Right lobe of liver (tissue), 6 donors: Measurements from ENCODE around the gene FILIP1. TPM values are rescaled to one million over a fixed set of nuclear protein-coding genes. Genes with fewer than 3 reads are reported as not detected.

Source experiments
- ATAC-seq, 4 donors: fragments of 200-7000 bp; cut with Tn5 transposase; one replicate each; pipeline ENCODE4 v1.9.1; 2020; ENCODE audit warnings: mild to moderate bottlenecking in 4 of 4, moderate library complexity in 4 of 4
- DNase-seq, 3 donors: peaks; one replicate each; pipeline ENCODE4 v3.0.0-alpha.2; 2020
- H3K27ac ChIP-seq, 3 donors: fragments of 200-600 bp; one replicate each; pipeline ENCODE4 v1.8.0; 2022
- H3K27me3 ChIP-seq, 2 donors: fragments of 200-600 bp; one replicate each; pipeline ENCODE4 v1.8.0; 2022
- H3K36me3 ChIP-seq, 4 donors: fragments of 200-600 bp; sonication (generic) in 1 of 4; one replicate each; pipeline versions ENCODE4 v1.5.1 to v1.8.0; 2017 to 2022; ENCODE audit warnings: control low read depth in 1 of 4
- H3K4me1 ChIP-seq, 4 donors: fragments of 200-600 bp; sonication (generic) in 1 of 4; one replicate each; pipeline versions ENCODE4 v1.5.1 to v1.8.0; 2017 to 2022; ENCODE audit warnings: control low read depth in 1 of 4
- H3K4me3 ChIP-seq, 3 donors: fragments of 200-600 bp; one replicate each; pipeline ENCODE4 v1.8.0; 2022
- H3K9me3 ChIP-seq, 4 donors: fragments of 200-600 bp; sonication (generic) in 1 of 4; one replicate each; pipeline versions ENCODE4 v1.5.1 to v1.8.0; 2017 to 2022; ENCODE audit warnings: control low read depth in 1 of 4
- CTCF ChIP-seq, 4 donors: fragments of 200-600 bp in 3 of 4; fragments of 450-650 bp in 1 of 4; IDR thresholded peaks; one replicate each; pipeline versions ENCODE4 v1.5.1 to v1.8.0; 2016 to 2022; ENCODE audit warnings: antibody characterized with exemption in 4 of 4, mild to moderate bottlenecking in 2 of 4
- POLR2A ChIP-seq: fragments of 450-650 bp; IDR thresholded peaks from one replicate; pipeline ENCODE4 v1.6.1; 2017; ENCODE audit warnings: antibody characterized with exemption, mild to moderate bottlenecking
- WGBS: methylation state at CpG from one replicate; pipeline ENCODE4 v1.1.6; 2018; ENCODE audit warnings: low coverage, low lambda C conversion rate; ENCODE audit not compliant: insufficient coverage; ENCODE audit errors: missing lambda C conversion rate; 5-methylcytosine and 5-hydroxymethylcytosine counted together
- intact Hi-C, 2 donors: fragments of 100-400 bp; cut with DNase I; formaldehyde crosslinking; loops; one replicate each; pipeline versions ENCODE4 v1.11.2 to v1.14.1; 2022
- total RNA-seq, 6 experiments: library from RNA; depleted of rRNA in 2 of 6; stranded (reverse); fragments of >200 nt in 2 of 6; fragmentation: NEBNext Ultra II Directional in 3 of 6; extraction: Animal tissue kit (Norgen Biotek cat#: 25700) in 3 of 6; gene quantifications; one replicate each; pipeline versions ENCODE4 v1.1.0 to v1.2.4, GENCODE V29; 2016 to 2023
- donor health status: DM: no; HTN: yes; CAD: no.
- donor health status: DM: no; HTN: no; CAD: no.
- donor health status: DM: no; HTN: no; CAD: no.
- donor health status: DM: no; HTN: yes; CAD: no.
- donor health status: DM: no; HTN: yes; CAD: no.

Gene FILIP1
- total RNA-seq, 6 experiments from 2014 or later: 0.95 to 2.2 (median 1.6) TPM

DNA sequence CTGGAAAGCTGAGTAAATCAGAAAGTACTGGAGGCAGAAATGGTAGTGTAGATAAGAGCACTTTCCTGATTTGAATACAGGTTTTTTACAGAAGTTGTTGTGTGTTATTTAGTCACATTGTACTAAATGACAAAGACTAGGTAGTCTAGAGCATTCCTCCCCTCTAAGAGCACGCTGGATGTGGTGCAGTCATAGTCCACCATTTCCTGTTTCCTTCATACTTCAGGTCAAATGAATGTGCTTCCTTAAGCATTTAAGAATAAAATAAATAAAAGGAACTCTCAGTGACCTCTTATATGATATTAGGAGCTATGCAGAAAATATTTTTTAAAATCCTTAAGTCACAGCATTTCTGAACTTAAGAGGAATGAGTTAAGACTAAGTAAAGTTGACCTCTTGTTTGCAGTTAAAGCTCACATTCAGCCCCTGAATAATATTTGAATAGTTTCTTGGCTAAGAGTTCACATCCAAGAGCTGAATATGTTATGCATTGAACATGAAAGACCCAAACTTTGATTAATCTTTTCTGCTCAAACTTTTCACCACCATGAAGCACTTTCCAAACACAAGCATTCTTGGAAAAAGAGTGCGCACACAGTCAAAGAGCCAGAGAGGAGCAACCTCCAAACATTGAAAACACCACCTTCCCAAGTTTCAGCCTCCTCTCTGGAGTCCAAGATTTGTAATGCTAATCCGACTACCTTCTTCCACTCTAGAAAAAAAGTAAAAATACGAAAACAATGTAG, 155.6 kb downstream of the FILIP1 start:
- intact Hi-C loops: no loop called here

DNA sequence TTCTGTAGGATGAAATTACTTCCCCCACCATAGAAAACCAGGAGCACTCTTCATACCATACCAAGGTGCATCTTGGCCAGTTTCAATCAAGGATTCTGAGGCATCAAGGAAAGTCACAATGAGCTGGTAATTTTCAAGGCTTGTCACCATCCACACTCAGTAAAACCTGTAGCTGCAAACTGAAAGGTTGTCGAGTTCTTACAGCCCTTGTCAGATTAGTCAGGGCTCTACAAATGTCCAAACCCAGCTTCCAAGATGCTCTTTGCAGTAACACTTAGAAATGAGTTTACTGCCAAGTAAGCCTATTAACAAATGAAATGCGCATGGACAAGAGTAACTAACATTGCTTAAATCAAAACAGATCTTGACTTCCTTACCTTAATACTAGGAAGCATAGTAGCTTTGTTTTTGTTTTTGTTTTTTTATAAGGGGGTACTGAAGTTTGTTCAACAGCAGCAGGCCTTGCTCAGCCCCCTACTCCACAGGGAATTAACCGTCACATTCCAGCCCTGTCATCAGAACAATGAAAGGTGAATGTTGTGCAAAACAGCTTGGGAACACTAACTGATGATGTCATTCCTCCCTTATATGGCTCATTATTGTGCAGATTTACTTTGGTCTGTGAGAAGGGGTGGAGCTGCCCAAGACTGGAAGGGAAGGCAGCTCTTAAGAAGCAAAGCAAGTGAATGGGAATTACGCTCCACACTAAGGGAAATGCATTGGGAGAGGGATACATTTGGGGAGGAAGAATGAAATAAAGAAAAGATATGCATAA, 159.1 kb downstream of the FILIP1 start:
- TF ChIP-seq POLR2A (no peak), CTCF (IDR thresholded peaks at IDR 0.05) (no peak)
- intact Hi-C loops: no loop called here
- ATAC-seq: no peak
- Histone ChIP-seq H3K27me3 (no peaks in the 10 kb centered on the region), H3K4me3 (no peak overlapping the region), H3K4me1 (no peaks in the 10 kb centered on the region), H3K27ac (no peak overlapping the region), H3K9me3 (no peaks in the 10 kb centered on the region), H3K36me3 (no peaks in the 10 kb centered on the region)
- 65% methylated on average over 4 of the region's 4 CpGs for WGBS
- no peak for DNase-seq

More for the DNA sequence above, 155.6 kb downstream of the FILIP1 start:
- WGBS: 35% methylated on average over 4 of the region's 4 CpGs
- Histone ChIP-seq H3K4me1 (no peaks in the 10 kb centered on the region), H3K4me3 (no peak overlapping the region), H3K9me3 (no peaks in the 10 kb centered on the region), H3K27ac (no peak overlapping the region), H3K36me3 (no peaks in the 10 kb centered on the region), H3K27me3 (no peaks in the 10 kb centered on the region)
- ATAC-seq (no peak), DNase-seq (no peak)
- TF ChIP-seq CTCF (IDR thresholded peaks at IDR 0.05): no peak

DNA sequence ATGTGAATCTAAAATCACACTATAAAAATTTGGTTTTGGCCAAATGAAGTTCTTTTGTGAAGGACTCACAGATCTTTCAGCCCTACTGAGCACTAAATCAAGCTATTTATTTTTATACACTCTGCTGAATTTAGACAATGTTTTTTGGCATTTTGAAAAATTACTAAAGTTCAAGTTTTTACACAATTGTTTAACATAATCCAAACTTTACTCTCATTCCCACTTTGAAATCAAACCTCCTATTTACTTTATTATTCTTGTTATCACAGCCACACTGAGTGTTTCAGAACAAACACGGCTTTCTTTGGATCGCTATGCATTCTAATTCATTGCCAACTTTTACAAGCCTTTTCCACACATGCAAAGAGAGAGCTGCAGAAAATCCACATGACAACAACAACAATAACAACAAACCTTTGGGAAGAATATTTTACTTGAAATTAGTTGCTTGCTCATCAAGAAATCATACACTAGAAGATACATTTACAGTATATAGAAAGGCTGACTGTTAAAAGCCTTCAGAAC, 159.9 kb downstream of the FILIP1 start:
- TF ChIP-seq POLR2A (no peak), CTCF (IDR thresholded peaks at IDR 0.05) (no peak)
- Histone ChIP-seq H3K27me3 (no peaks in the 10 kb centered on the region), H3K4me3 (no peak overlapping the region), H3K9me3 (no peaks in the 10 kb centered on the region), H3K36me3 (no peaks in the 10 kb centered on the region), H3K27ac (no peak overlapping the region), H3K4me1 (no peaks in the 10 kb centered on the region)
- ATAC-seq (no peak), DNase-seq (no peak)
- intact Hi-C loops: no loop called here
- 62% methylated on average over 2 of the region's 2 CpGs for WGBS

GRCh38 chr6:75331151-75331550, 162.4 kb downstream of the FILIP1 start:
- no peaks in the 10 kb centered on the region for H3K27me3 ChIP-seq
- WGBS: 76% methylated on average over 2 of the region's 2 CpGs
- no peak for TF ChIP-seq POLR2A
- no peak for TF ChIP-seq CTCF (IDR thresholded peaks at IDR 0.05)
- no peak overlapping the region for H3K27ac ChIP-seq
- no peak for ATAC-seq
- H3K9me3 ChIP-seq: no peaks in the 10 kb centered on the region
- no peak for DNase-seq
- no peaks in the 10 kb centered on the region for H3K36me3 ChIP-seq
- no peaks in the 10 kb centered on the region for H3K4me1 ChIP-seq
- H3K4me3 ChIP-seq: no peak overlapping the region
- intact Hi-C loops: no loop called here
